ENCODE measurements around the gene JPH3. TPM values are rescaled to one million over a fixed set of nuclear protein-coding genes. Genes with fewer than 3 reads are reported as not detected.

Gene JPH3
- polyA plus RNA-seq, 1 donor from 2014 or later, result 22.2 TPM

GRCh38 chr16:87583453-87584131 is 18.7 kb upstream of the JPH3 start:
- no peaks in the 10 kb centered on the region for H3K9me2 ChIP-seq (ENCODE audit: insufficient read depth, low read length)
- no peaks in the 10 kb centered on the region for H3K9me3 ChIP-seq (ENCODE audit: low read length)
- H3K4me2 ChIP-seq (ENCODE audit: low read length), result no peak overlapping the region
- H4K20me1 ChIP-seq (ENCODE audit: insufficient read depth), result no peaks in the 10 kb centered on the region
- TF ChIP-seq, protein P1, sequence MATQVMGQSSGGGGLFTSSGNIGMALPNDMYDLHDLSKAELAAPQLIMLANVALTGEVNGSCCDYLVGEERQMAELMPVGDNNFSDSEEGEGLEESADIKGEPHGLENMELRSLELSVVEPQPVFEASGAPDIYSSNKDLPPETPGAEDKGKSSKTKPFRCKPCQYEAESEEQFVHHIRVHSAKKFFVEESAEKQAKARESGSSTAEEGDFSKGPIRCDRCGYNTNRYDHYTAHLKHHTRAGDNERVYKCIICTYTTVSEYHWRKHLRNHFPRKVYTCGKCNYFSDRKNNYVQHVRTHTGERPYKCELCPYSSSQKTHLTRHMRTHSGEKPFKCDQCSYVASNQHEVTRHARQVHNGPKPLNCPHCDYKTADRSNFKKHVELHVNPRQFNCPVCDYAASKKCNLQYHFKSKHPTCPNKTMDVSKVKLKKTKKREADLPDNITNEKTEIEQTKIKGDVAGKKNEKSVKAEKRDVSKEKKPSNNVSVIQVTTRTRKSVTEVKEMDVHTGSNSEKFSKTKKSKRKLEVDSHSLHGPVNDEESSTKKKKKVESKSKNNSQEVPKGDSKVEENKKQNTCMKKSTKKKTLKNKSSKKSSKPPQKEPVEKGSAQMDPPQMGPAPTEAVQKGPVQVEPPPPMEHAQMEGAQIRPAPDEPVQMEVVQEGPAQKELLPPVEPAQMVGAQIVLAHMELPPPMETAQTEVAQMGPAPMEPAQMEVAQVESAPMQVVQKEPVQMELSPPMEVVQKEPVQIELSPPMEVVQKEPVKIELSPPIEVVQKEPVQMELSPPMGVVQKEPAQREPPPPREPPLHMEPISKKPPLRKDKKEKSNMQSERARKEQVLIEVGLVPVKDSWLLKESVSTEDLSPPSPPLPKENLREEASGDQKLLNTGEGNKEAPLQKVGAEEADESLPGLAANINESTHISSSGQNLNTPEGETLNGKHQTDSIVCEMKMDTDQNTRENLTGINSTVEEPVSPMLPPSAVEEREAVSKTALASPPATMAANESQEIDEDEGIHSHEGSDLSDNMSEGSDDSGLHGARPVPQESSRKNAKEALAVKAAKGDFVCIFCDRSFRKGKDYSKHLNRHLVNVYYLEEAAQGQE (IDR thresholded peaks at IDR 0.05; ENCODE audit: borderline replicate concordance), result no peak
- TF ChIP-seq, protein P2, sequence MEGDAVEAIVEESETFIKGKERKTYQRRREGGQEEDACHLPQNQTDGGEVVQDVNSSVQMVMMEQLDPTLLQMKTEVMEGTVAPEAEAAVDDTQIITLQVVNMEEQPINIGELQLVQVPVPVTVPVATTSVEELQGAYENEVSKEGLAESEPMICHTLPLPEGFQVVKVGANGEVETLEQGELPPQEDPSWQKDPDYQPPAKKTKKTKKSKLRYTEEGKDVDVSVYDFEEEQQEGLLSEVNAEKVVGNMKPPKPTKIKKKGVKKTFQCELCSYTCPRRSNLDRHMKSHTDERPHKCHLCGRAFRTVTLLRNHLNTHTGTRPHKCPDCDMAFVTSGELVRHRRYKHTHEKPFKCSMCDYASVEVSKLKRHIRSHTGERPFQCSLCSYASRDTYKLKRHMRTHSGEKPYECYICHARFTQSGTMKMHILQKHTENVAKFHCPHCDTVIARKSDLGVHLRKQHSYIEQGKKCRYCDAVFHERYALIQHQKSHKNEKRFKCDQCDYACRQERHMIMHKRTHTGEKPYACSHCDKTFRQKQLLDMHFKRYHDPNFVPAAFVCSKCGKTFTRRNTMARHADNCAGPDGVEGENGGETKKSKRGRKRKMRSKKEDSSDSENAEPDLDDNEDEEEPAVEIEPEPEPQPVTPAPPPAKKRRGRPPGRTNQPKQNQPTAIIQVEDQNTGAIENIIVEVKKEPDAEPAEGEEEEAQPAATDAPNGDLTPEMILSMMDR (IDR thresholded peaks at IDR 0.05; ENCODE audit: poor library complexity, severe bottlenecking), result no peak
- TF ChIP-seq POLR2AphosphoS5 (IDR thresholded peaks at IDR 0.05), result no peak
- TF ChIP-seq MXI1 (conservative IDR thresholded peaks at IDR 0.05; ENCODE audit: poor library complexity, severe bottlenecking), result no peak
- no peak for TF ChIP-seq EZH2 (IDR thresholded peaks at IDR 0.05; ENCODE audit: borderline replicate concordance, insufficient read depth, low read length, poor library complexity, severe bottlenecking)
- TF ChIP-seq EP300 (conservative IDR thresholded peaks at IDR 0.05; ENCODE audit: poor library complexity, severe bottlenecking), result no peak
- no peak for TF ChIP-seq RAD21 (conservative IDR thresholded peaks at IDR 0.05)
- no peak for TF ChIP-seq SMC3 (conservative IDR thresholded peaks at IDR 0.05; ENCODE audit: poor library complexity)
- TF ChIP-seq TAF1 (IDR thresholded peaks at IDR 0.05; ENCODE audit: low read depth), result no peak
- H3K9ac ChIP-seq (ENCODE audit: low read length), result no peak overlapping the region
- no peaks in the 10 kb centered on the region for H3K79me2 ChIP-seq (replicated peaks; ENCODE audit: insufficient read depth, low read length)
- H2AFZ ChIP-seq (ENCODE audit: low read depth, low read length), result no peak overlapping the region
- H3F3A ChIP-seq (ENCODE audit: insufficient read depth, low read length, poor library complexity, severe bottlenecking), result no peaks in the 10 kb centered on the region
- no peak overlapping the region for H3K27ac ChIP-seq (ENCODE audit: low read length)
- no peak overlapping the region for H3K4me3 ChIP-seq (ENCODE audit: low read length)
- H3K27me3 ChIP-seq (ENCODE audit: insufficient read depth, low read depth, low read length), result no peaks in the 10 kb centered on the region
- no peaks in the 10 kb centered on the region for H3K36me3 ChIP-seq (ENCODE audit: insufficient read depth, low read length)

DNA sequence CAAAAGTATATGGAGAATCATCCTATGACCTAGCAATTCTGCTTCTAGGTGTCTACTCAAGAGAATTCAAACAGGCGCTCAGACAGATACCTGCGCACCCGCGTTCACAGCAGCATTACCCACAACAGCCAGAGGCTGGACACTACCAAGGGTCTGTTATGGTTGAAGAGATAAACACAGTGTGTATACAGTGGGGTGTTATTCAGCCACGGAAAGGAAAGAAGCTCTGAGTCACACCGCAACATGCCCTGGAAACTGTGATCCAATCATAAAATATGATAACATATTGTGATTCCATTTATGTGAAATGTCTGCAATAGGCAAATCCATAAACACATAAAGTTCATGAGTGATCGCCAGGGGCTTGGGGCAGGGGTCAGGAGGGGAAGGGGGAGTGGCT is 18.0 kb upstream of the JPH3 start:
- no peaks in the 10 kb centered on the region for H3K36me3 ChIP-seq (ENCODE audit: insufficient read depth, low read length)
- H3K4me2 ChIP-seq (ENCODE audit: low read length), result no peak overlapping the region
- H3K9ac ChIP-seq (ENCODE audit: low read length), result no peak overlapping the region
- no peaks in the 10 kb centered on the region for H3K9me2 ChIP-seq (ENCODE audit: insufficient read depth, low read length)
- H2AFZ ChIP-seq (ENCODE audit: low read depth, low read length), result no peak overlapping the region
- TF ChIP-seq EZH2 (IDR thresholded peaks at IDR 0.05; ENCODE audit: borderline replicate concordance, insufficient read depth, low read length, poor library complexity, severe bottlenecking) (no peak), SMC3 (conservative IDR thresholded peaks at IDR 0.05; ENCODE audit: poor library complexity) (no peak), RAD21 (conservative IDR thresholded peaks at IDR 0.05) (no peak), POLR2AphosphoS5 (IDR thresholded peaks at IDR 0.05) (no peak), MXI1 (conservative IDR thresholded peaks at IDR 0.05; ENCODE audit: poor library complexity, severe bottlenecking) (no peak), EP300 (conservative IDR thresholded peaks at IDR 0.05; ENCODE audit: poor library complexity, severe bottlenecking) (no peak), TAF1 (IDR thresholded peaks at IDR 0.05; ENCODE audit: low read depth) (no peak)
- TF ChIP-seq, protein P2 (IDR thresholded peaks at IDR 0.05; ENCODE audit: poor library complexity, severe bottlenecking), result no peak
- TF ChIP-seq, protein P1 (IDR thresholded peaks at IDR 0.05; ENCODE audit: borderline replicate concordance), result no peak
- H3F3A ChIP-seq (ENCODE audit: insufficient read depth, low read length, poor library complexity, severe bottlenecking), result no peaks in the 10 kb centered on the region
- H3K27ac ChIP-seq (ENCODE audit: low read length), result no peak overlapping the region
- H4K20me1 ChIP-seq (ENCODE audit: insufficient read depth), result no peaks in the 10 kb centered on the region
- no peaks in the 10 kb centered on the region for H3K9me3 ChIP-seq (ENCODE audit: low read length)
- H3K4me3 ChIP-seq (ENCODE audit: low read length), result no peak overlapping the region
- H3K27me3 ChIP-seq (ENCODE audit: insufficient read depth, low read depth, low read length), result no peaks in the 10 kb centered on the region
- H3K79me2 ChIP-seq (replicated peaks; ENCODE audit: insufficient read depth, low read length), result no peaks in the 10 kb centered on the region
